ENCODE measurements around the gene MEX3C.

Gene MEX3C

GRCh38 chr18:51165296-51165695 lies 32.2 kb downstream of the MEX3C start:
- Histone ChIP-seq H3K27me3 (ENCODE audit: control insufficient read depth, insufficient read depth, low read length) (no peaks in the 10 kb centered on the region), H3K36me3 (ENCODE audit: insufficient read depth, low read length) (no peaks in the 10 kb centered on the region), H3K4me3 (ENCODE audit: low read length) (no peak overlapping the region), H3K4me2 (ENCODE audit: low read length) (no peak overlapping the region), H3K9me3 (replicated peaks; ENCODE audit: low read length) (no peaks in the 10 kb centered on the region), H3K9ac (ENCODE audit: low read depth, low read length) (no peak overlapping the region), H3K4me1 (ENCODE audit: control insufficient read depth, insufficient read depth, low read length) (peaks cover 7% of the 10 kb centered on the region)

DNA sequence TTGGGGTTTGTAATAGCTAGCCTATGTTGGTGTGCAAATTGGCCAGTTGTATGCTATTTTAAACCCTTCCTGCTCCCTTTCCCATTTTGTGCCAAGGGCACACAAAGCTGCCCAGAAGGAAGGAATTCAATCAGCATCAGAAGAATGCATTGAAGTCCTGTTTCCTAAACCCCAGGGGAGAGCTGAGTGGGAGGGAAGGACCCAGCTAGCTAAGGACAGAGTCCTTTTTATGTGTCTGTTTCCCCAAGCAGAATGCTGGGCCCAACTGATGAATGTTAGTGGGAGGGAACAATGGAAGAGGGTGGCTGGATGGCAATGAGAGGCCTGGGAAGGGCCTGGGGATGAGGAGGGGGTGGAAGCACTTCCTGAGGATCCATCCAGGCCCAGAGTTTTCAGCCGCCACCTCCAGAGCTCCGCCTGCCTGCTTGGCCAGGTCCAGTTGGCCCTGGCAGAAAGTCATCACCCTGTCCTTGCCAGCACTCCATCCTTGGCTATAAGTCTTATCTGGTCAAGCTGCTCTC lies 32.7 kb downstream of the MEX3C start:
- H3K9ac ChIP-seq (ENCODE audit: low read depth, low read length): no peak overlapping the region
- no peaks in the 10 kb centered on the region for H3K9me3 ChIP-seq (replicated peaks; ENCODE audit: low read length)
- H3K27me3 ChIP-seq (ENCODE audit: control insufficient read depth, insufficient read depth, low read length): no peaks in the 10 kb centered on the region
- H3K4me1 ChIP-seq (ENCODE audit: control insufficient read depth, insufficient read depth, low read length): peaks cover 7% of the 10 kb centered on the region
- H3K4me3 ChIP-seq (ENCODE audit: low read length): no peak overlapping the region
- H3K4me2 ChIP-seq (ENCODE audit: low read length): no peak overlapping the region
- H3K36me3 ChIP-seq (ENCODE audit: insufficient read depth, low read length): no peaks in the 10 kb centered on the region

DNA sequence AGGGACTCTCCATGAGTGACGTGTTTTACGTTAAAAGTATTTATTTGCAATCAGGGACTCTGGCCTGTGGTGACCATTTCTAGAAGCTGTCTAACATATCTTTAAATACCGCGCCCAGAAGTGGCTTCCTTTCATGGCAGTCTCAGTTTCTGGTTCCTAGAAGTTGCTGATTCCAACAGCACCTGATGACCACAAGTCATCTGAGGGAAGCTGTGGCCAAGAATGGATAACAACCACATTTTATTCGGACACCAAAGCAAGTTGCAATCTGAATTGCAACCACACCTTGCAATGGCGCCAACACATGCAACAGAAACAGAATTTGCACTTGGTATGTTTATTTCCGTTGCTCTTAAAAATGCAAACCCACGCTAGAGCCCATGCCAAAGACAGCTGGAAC lies 33.1 kb downstream of the MEX3C start:
- Histone ChIP-seq H3K4me1 (ENCODE audit: control insufficient read depth, insufficient read depth, low read length) (peaks cover 7% of the 10 kb centered on the region), H3K36me3 (ENCODE audit: insufficient read depth, low read length) (no peaks in the 10 kb centered on the region), H3K27me3 (ENCODE audit: control insufficient read depth, insufficient read depth, low read length) (no peaks in the 10 kb centered on the region), H3K4me2 (ENCODE audit: low read length) (no peak overlapping the region), H3K9me3 (replicated peaks; ENCODE audit: low read length) (no peaks in the 10 kb centered on the region), H3K4me3 (ENCODE audit: low read length) (no peak overlapping the region), H3K9ac (ENCODE audit: low read depth, low read length) (no peak overlapping the region)

- Histone ChIP-seq H3K4me3 (ENCODE audit: low read length) (no peak overlapping the region), H3K27me3 (ENCODE audit: control insufficient read depth, insufficient read depth, low read length) (no peaks in the 10 kb centered on the region), H3K9ac (ENCODE audit: low read depth, low read length) (no peak overlapping the region), H3K36me3 (ENCODE audit: insufficient read depth, low read length) (no peaks in the 10 kb centered on the region), H3K4me2 (ENCODE audit: low read length) (no peak overlapping the region), H3K9me3 (replicated peaks; ENCODE audit: low read length) (no peaks in the 10 kb centered on the region), H3K4me1 (ENCODE audit: control insufficient read depth, insufficient read depth, low read length) (peaks cover 7% of the 10 kb centered on the region)
These were observed 33.9 kb downstream of the MEX3C start for GRCh38 chr18:51163543-51163942.

- H3K9me3 ChIP-seq (replicated peaks; ENCODE audit: low read length): no peaks in the 10 kb centered on the region
- H3K36me3 ChIP-seq (ENCODE audit: insufficient read depth, low read length): no peaks in the 10 kb centered on the region
- no peak overlapping the region for H3K4me3 ChIP-seq (ENCODE audit: low read length)
- peaks cover 7% of the 10 kb centered on the region for H3K4me1 ChIP-seq (ENCODE audit: control insufficient read depth, insufficient read depth, low read length)
- no peak overlapping the region for H3K9ac ChIP-seq (ENCODE audit: low read depth, low read length)
- no peak overlapping the region for H3K4me2 ChIP-seq (ENCODE audit: low read length)
- H3K27me3 ChIP-seq (ENCODE audit: control insufficient read depth, insufficient read depth, low read length): no peaks in the 10 kb centered on the region
These were observed 34.9 kb downstream of the MEX3C start for GRCh38 chr18:51162617-51163016.

GRCh38 chr18:51160646-51161045 lies 36.8 kb downstream of the MEX3C start:
- peaks cover 7% of the 10 kb centered on the region for H3K4me1 ChIP-seq (ENCODE audit: control insufficient read depth, insufficient read depth, low read length)
- H3K4me3 ChIP-seq (ENCODE audit: low read length): no peak overlapping the region
- no peak overlapping the region for H3K9ac ChIP-seq (ENCODE audit: low read depth, low read length)
- H3K36me3 ChIP-seq (ENCODE audit: insufficient read depth, low read length): no peaks in the 10 kb centered on the region
- no peak overlapping the region for H3K4me2 ChIP-seq (ENCODE audit: low read length)
- no peaks in the 10 kb centered on the region for H3K9me3 ChIP-seq (replicated peaks; ENCODE audit: low read length)
- H3K27me3 ChIP-seq (ENCODE audit: control insufficient read depth, insufficient read depth, low read length): no peaks in the 10 kb centered on the region

- no peak overlapping the region for H3K4me2 ChIP-seq (ENCODE audit: low read length)
- H3K27me3 ChIP-seq (ENCODE audit: control insufficient read depth, insufficient read depth, low read length): no peaks in the 10 kb centered on the region
- no peaks in the 10 kb centered on the region for H3K36me3 ChIP-seq (ENCODE audit: insufficient read depth, low read length)
- no peak overlapping the region for H3K9ac ChIP-seq (ENCODE audit: low read depth, low read length)
- no peaks in the 10 kb centered on the region for H3K4me1 ChIP-seq (ENCODE audit: control insufficient read depth, insufficient read depth, low read length)
- no peak overlapping the region for H3K4me3 ChIP-seq (ENCODE audit: low read length)
- no peaks in the 10 kb centered on the region for H3K9me3 ChIP-seq (replicated peaks; ENCODE audit: low read length)
These were observed 40.3 kb downstream of the MEX3C start for GRCh38 chr18:51157215-51157614.

DNA sequence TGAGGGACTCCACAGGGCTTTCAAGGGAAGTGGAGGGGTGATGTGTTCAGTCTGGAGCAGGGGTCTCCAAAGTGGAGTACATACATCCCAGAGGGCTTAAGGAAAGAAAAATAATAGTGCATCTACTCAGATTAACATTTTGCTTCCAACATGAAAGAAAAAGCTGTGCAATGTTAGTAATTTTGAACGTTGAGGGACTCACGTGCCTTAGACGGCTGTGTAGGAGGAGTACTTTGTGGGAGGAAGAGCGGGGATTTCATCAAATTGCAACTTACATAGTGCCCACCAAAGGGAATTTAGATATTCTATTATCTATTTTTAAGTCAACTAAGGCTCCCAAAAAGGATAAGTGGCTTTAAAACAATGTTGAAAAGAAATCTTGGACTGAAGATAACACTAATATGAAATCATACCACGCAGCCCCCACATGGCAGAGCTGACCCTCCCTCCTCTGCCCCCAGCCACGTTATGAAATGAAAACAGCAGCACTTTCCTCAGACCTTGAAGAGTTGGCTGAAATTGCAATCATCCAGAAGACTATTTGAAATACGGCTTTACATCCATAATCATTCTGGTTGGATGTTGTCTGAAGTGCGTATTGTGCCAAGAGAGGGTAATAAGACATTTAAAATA lies 42.9 kb downstream of the MEX3C start:
- Histone ChIP-seq H3K4me2 (ENCODE audit: low read length) (no peak overlapping the region), H3K27me3 (ENCODE audit: control insufficient read depth, insufficient read depth, low read length) (no peaks in the 10 kb centered on the region), H3K36me3 (ENCODE audit: insufficient read depth, low read length) (no peaks in the 10 kb centered on the region), H3K9me3 (replicated peaks; ENCODE audit: low read length) (no peaks in the 10 kb centered on the region), H3K9ac (ENCODE audit: low read depth, low read length) (no peak overlapping the region), H3K4me3 (ENCODE audit: low read length) (no peak overlapping the region), H3K4me1 (ENCODE audit: control insufficient read depth, insufficient read depth, low read length) (no peaks in the 10 kb centered on the region)

DNA sequence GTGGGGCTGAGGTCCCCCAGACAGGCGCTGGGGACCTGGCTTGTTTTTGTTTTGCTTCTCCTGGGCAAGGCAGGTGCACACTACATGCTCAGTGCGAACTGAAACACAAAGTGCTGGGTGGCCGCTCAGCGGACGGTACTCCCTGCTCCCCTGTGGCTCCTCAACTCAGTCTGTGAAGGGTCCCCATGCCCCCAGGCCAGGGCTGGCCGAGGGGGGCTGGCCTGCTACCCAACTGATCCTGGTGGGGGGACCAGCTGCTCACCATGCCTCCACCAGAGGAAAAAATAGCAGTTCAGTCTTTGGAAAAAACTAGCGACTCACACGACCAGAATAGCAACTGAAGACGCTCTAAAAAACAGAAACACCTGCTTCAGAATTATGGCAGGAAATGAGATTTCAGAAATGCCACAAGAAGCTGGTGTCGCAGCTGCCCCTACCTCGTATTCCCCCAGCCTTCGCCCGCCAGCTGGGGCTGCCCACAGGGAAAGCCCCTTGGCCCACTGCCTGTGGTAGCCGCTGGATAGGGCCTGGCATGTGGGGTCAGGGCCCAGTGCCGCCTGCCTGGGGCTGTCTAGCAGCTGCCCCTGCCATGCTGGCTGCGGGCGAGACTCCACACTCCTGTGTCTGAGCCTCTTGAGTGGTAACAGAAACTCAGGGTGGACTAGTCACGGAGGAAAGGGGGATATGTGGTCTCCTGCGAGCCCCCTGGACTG lies 43.7 kb downstream of the MEX3C start:
- no peaks in the 10 kb centered on the region for H3K27me3 ChIP-seq (ENCODE audit: control insufficient read depth, insufficient read depth, low read length)
- no peak overlapping the region for H3K4me3 ChIP-seq (ENCODE audit: low read length)
- no peaks in the 10 kb centered on the region for H3K36me3 ChIP-seq (ENCODE audit: insufficient read depth, low read length)
- no peaks in the 10 kb centered on the region for H3K9me3 ChIP-seq (replicated peaks; ENCODE audit: low read length)
- H3K4me1 ChIP-seq (ENCODE audit: control insufficient read depth, insufficient read depth, low read length): no peaks in the 10 kb centered on the region
- H3K9ac ChIP-seq (ENCODE audit: low read depth, low read length): no peak overlapping the region
- peak overlapping the region; percentile 27 for H3K4me2 ChIP-seq (ENCODE audit: low read length)

- no peaks in the 10 kb centered on the region for H3K9me3 ChIP-seq (replicated peaks; ENCODE audit: low read length)
- H3K4me3 ChIP-seq (ENCODE audit: low read length): no peak overlapping the region
- H3K27me3 ChIP-seq (ENCODE audit: control insufficient read depth, insufficient read depth, low read length): no peaks in the 10 kb centered on the region
- no peaks in the 10 kb centered on the region for H3K36me3 ChIP-seq (ENCODE audit: insufficient read depth, low read length)
- H3K4me2 ChIP-seq (ENCODE audit: low read length): no peak overlapping the region
- H3K4me1 ChIP-seq (ENCODE audit: control insufficient read depth, insufficient read depth, low read length): no peaks in the 10 kb centered on the region
- H3K9ac ChIP-seq (ENCODE audit: low read depth, low read length): no peak overlapping the region
These were observed 45.6 kb downstream of the MEX3C start for GRCh38 chr18:51151568-51152511.

- Histone ChIP-seq H3K27me3 (ENCODE audit: control insufficient read depth, insufficient read depth, low read length) (no peaks in the 10 kb centered on the region), H3K9ac (ENCODE audit: low read depth, low read length) (no peak overlapping the region), H3K36me3 (ENCODE audit: insufficient read depth, low read length) (no peaks in the 10 kb centered on the region), H3K9me3 (replicated peaks; ENCODE audit: low read length) (no peaks in the 10 kb centered on the region), H3K4me2 (ENCODE audit: low read length) (no peak overlapping the region), H3K4me1 (ENCODE audit: control insufficient read depth, insufficient read depth, low read length) (no peaks in the 10 kb centered on the region), H3K4me3 (ENCODE audit: low read length) (no peak overlapping the region)
These were observed 46.3 kb downstream of the MEX3C start for GRCh38 chr18:51151185-51151567.

Measured in skeletal muscle satellite cell (primary cell).